ENCODE results near the gene NRL. TPM values are rescaled to one million over a fixed set of nuclear protein-coding genes. Genes with fewer than 3 reads are reported as not detected.
A peak's percentile ranks its signal among the peaks of the same experiment; 100 is the strongest.

Gene NRL
- total RNA-seq, 6 donors from 2014 or later = 2.6 to 9.8 (median 4.4) TPM

DNA sequence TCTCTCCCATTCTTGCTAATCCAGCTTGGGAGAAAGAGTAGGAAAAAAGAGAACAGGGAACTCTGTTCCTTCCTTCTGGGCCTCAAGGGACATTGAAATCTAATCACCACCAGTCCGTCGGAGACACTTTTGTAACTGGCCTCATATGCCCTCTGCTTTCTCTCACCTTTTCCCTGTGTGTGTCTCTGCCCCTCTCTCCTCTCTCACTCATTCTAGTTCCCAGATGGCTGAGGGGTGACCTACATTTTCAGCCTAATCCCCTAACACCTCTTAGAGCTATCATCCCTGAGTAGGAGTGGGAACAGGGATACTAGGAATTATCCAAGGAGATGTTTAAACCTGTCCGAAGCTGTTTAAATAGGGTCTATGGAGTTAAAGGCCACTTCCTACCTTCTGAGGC is 29.5 kb downstream of the NRL start:
- no peak overlapping the region for H3K27ac ChIP-seq

DNA sequence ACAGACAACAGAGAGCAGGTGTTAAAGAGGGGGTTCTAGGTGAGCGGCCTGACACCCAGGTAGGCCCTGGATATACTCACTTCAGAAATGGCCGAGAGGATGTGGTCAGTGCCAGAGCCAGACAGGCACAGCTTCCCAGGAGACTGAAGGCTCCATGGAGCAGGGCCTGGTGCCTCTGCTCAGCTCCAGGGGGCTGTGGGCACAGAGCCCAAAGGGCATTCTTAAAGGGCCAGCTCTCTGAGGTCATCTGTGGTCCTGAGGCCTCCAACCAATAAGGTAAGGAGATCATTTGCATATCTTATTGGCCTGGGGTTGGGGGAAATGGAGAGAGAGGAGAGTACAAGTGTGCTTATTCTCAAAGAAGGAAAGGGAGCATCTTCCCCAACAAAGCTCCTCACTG is 30.3 kb downstream of the NRL start:
- H3K4me1 ChIP-seq = peaks cover 5 to 17% (median 16%) of the 10 kb centered on the region in 4 donors
- H3K27ac ChIP-seq = no peak overlapping the region
- WGBS, 2 donors = 85 to 96% methylated on average over 2 of the region's 2 CpGs
- no peaks in the 10 kb centered on the region for H3K27me3 ChIP-seq
- no peaks in the 10 kb centered on the region for H3K9me3 ChIP-seq
- ATAC-seq (ENCODE audit: low FRiP score in 2 of 2) (no peak), DNase-seq (no peak)
- TF ChIP-seq, protein P1, sequence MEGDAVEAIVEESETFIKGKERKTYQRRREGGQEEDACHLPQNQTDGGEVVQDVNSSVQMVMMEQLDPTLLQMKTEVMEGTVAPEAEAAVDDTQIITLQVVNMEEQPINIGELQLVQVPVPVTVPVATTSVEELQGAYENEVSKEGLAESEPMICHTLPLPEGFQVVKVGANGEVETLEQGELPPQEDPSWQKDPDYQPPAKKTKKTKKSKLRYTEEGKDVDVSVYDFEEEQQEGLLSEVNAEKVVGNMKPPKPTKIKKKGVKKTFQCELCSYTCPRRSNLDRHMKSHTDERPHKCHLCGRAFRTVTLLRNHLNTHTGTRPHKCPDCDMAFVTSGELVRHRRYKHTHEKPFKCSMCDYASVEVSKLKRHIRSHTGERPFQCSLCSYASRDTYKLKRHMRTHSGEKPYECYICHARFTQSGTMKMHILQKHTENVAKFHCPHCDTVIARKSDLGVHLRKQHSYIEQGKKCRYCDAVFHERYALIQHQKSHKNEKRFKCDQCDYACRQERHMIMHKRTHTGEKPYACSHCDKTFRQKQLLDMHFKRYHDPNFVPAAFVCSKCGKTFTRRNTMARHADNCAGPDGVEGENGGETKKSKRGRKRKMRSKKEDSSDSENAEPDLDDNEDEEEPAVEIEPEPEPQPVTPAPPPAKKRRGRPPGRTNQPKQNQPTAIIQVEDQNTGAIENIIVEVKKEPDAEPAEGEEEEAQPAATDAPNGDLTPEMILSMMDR (IDR thresholded peaks at IDR 0.05) = no peak
- no peak for TF ChIP-seq POLR2A (IDR thresholded peaks at IDR 0.05)
- no peak for TF ChIP-seq EP300 (IDR thresholded peaks at IDR 0.05)
- TF ChIP-seq POLR2AphosphoS5 (IDR thresholded peaks at IDR 0.05) = no peak
- H3K4me3 ChIP-seq = no peak overlapping the region
- H3K36me3 ChIP-seq = no peaks in the 10 kb centered on the region

More for the DNA sequence above, 29.5 kb downstream of the NRL start:
- no peak for DNase-seq
- no peak for ATAC-seq (ENCODE audit: low FRiP score in 2 of 2)
- Histone ChIP-seq H3K36me3 (no peaks in the 10 kb centered on the region), H3K4me1 (peaks cover 5 to 17% (median 16%) of the 10 kb centered on the region in 4 donors), H3K27me3 (no peaks in the 10 kb centered on the region), H3K9me3 (no peaks in the 10 kb centered on the region), H3K4me3 (no peak overlapping the region)
- TF ChIP-seq POLR2A (IDR thresholded peaks at IDR 0.05) = no peak
- no peak for TF ChIP-seq EP300 (IDR thresholded peaks at IDR 0.05)
- TF ChIP-seq, protein P1 (IDR thresholded peaks at IDR 0.05) = no peak
- WGBS, 2 donors = 92 to 95% methylated on average over 3 of the region's 3 CpGs

DNA sequence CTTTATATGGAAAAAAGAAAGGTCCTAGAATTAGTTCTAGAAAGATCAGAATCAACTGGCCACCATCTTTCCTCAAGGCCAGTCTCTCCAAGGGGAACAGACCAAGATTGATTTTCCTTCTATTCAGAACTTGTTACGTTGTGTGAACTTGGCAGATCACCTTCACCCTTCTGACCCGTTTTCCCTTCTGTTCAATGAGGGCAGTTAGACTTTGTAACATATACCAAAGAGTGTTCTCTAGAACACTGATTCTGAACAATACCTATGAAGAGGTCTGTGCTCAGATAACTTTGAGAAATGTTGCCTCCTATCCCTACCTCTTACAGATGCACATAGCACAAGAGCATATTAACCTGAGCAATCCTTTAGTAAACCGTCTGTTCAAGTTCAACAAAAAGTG is 31.3 kb downstream of the NRL start:
- DNase-seq (no peak), ATAC-seq (ENCODE audit: low FRiP score in 2 of 2) (no peak)
- no peaks in the 10 kb centered on the region for H3K27me3 ChIP-seq
- TF ChIP-seq POLR2AphosphoS5 (IDR thresholded peaks at IDR 0.05) (no peak), POLR2A (IDR thresholded peaks at IDR 0.05) (no peak), EP300 (IDR thresholded peaks at IDR 0.05) (no peak)
- TF ChIP-seq, protein P1 (IDR thresholded peaks at IDR 0.05) = no peak
- WGBS, 2 donors = 92% methylated on average over 3 of the region's 3 CpGs
- H3K36me3 ChIP-seq = no peaks in the 10 kb centered on the region
- H3K4me3 ChIP-seq = no peak overlapping the region
- H3K9me3 ChIP-seq = no peaks in the 10 kb centered on the region
- no peak overlapping the region for H3K27ac ChIP-seq
- peaks cover 5 to 17% (median 16%) of the 10 kb centered on the region in 4 donors for H3K4me1 ChIP-seq

GRCh38 chr14:24082411-24083080 is 32.2 kb downstream of the NRL start:
- ATAC-seq (ENCODE audit: low FRiP score in 2 of 2) (no peak), DNase-seq (no peak)
- Histone ChIP-seq H3K36me3 (no peaks in the 10 kb centered on the region), H3K4me3 (no peak overlapping the region), H3K9me3 (no peaks in the 10 kb centered on the region), H3K4me1 (peaks cover 5 to 17% (median 16%) of the 10 kb centered on the region in 4 donors), H3K27me3 (no peaks in the 10 kb centered on the region), H3K27ac (no peak overlapping the region)
- TF ChIP-seq, protein P1 (IDR thresholded peaks at IDR 0.05) = no peak
- TF ChIP-seq POLR2A (IDR thresholded peaks at IDR 0.05) (no peak), EP300 (IDR thresholded peaks at IDR 0.05) (no peak), POLR2AphosphoS5 (IDR thresholded peaks at IDR 0.05) (no peak)
- WGBS, 2 donors = 96 to 100% methylated on average over 1 to 5 of the region's 5 CpGs

GRCh38 chr14:24081739-24082211 is 33.0 kb downstream of the NRL start:
- peaks cover 5 to 17% (median 16%) of the 10 kb centered on the region in 4 donors for H3K4me1 ChIP-seq
- no peak for DNase-seq
- 44 to 51% methylated on average over 14 to 16 of the region's 26 CpGs for WGBS, 2 donors
- TF ChIP-seq POLR2A (IDR thresholded peaks at IDR 0.05) = no peak
- TF ChIP-seq, protein P1 (IDR thresholded peaks at IDR 0.05) = no peak
- TF ChIP-seq POLR2AphosphoS5 (IDR thresholded peaks at IDR 0.05) = no peak
- no peak for TF ChIP-seq EP300 (IDR thresholded peaks at IDR 0.05)
- peak overlapping the region; percentile 22 to 81 (median 73) for H3K27ac ChIP-seq
- peak overlapping the region; percentile 15 to 80 (median 74) for H3K4me3 ChIP-seq
- H3K27me3 ChIP-seq = no peaks in the 10 kb centered on the region
- H3K9me3 ChIP-seq = no peaks in the 10 kb centered on the region
- ATAC-seq (ENCODE audit: low FRiP score in 2 of 2) = no peak
- no peaks in the 10 kb centered on the region for H3K36me3 ChIP-seq
